Left renal pelvis (tissue), 4 donors: Measurements from ENCODE around the gene LRRC47. TPM values are rescaled to one million over a fixed set of nuclear protein-coding genes. Genes with fewer than 3 reads are reported as not detected.
"Not testable (repeated sequence)": the region's sequence is repeated elsewhere in the genome, so short reads cannot be mapped to it uniquely, and the experiment has no call there.

Experiments used
- DNase-seq, 4 donors: peaks; one replicate each; pipeline ENCODE4 v3.0.0-alpha.2; 2013; ENCODE audit warnings: low read depth in 4 of 4, low spot score in 3 of 4
- polyA plus RNA-seq, 4 donors: library from polyadenylated mRNA; unstranded; fragments of 120-200 nt; gene quantifications; one replicate each; pipeline ENCODE4 v1.2.1, GENCODE V29; 2013; ENCODE audit not compliant: insufficient read length in 4 of 4

The LRRC47 gene
- polyA plus RNA-seq, 4 donors: 53.6 to 77.5 (median 62.1) TPM

DNA sequence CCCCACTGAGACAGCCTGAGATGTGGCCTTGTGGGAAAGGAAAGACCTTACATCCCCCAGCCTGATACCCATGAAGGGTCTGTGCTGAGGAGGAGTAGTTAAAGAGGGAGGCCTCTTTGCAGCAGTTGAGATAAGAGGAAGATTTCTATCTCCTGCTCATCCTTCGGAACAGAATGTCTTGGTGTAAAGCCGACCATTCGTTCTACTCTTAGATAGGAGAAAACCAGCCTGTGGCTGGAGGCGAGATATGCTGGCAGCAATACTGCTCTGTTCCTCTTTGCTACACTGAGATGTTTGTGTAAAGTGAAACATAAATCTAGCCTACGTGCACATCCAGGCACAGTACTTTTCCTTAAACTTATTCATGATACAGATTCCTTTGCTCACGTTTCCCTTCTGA lies 45.6 kb downstream of the LRRC47 start:
- no peak for DNase-seq

DNA sequence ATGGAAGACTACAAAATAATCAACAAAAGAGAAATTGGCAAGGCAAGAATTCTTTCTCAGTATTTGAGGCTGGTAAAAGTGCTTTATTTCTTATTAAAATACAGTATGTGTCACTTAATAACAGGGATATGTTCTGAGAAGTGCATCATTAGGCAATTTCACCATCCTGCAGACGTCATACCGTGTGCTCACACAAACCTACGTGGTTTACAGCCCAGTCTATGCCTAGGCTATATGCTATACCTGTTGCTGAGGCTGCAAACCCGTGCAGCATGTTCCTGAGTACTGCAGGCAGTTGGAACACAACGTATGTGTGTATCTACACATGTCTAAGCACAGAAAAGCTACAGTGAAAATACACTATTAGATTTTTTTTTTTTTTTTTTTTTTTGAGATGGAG lies 46.8 kb downstream of the LRRC47 start:
- DNase-seq: no peak

DNA sequence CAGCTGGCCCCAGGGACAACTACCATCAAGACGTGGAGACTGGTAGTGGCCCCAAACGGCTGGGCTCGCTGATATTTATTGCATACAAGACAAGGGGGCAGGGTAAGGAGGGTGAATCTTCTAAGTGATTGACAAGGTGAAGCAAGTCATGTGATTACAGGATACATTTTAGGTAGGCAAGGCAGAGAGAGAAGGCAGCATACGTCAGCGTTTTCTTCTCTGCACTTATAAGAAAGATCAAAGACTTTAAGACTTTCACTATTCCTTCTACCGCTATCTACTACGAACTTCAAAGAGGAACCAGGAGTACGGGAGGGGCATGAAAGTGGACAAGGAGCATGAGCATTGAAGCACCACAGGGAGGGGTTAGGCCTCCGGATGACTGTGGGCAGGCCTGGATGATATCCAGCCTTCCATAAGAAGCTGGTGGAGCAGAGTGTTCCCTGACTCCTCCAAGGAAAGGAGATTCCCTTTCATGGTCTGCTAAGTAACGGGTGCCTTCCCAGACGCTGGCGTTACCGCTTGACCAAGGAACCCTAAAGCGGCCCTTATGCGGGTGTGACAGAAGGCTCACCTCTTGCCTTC lies 47.9 kb downstream of the LRRC47 start:
- not testable (repeated sequence) for DNase-seq

DNA sequence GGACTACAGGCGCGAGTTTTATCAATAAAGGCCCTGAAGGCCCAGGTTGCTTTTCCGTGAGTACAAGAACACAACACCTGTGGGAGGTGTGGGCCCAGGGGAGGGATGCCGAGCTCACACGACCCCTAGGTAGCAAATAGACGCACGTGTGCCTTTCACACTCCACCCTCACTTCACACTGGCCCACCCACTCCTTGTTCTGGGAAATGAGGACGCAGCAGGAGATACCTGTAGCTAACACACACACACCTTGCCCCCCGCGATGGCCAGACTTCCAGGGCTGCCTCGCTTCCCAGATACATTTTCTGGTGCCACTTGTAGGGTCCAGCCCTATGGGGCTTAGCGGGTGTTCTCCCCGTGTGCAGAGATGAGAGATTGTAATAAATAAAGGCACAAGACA lies 48.4 kb downstream of the LRRC47 start:
- no peak for DNase-seq

GRCh38 chr1:3747522-3747848 lies 48.8 kb downstream of the LRRC47 start:
- no peak for DNase-seq

DNA sequence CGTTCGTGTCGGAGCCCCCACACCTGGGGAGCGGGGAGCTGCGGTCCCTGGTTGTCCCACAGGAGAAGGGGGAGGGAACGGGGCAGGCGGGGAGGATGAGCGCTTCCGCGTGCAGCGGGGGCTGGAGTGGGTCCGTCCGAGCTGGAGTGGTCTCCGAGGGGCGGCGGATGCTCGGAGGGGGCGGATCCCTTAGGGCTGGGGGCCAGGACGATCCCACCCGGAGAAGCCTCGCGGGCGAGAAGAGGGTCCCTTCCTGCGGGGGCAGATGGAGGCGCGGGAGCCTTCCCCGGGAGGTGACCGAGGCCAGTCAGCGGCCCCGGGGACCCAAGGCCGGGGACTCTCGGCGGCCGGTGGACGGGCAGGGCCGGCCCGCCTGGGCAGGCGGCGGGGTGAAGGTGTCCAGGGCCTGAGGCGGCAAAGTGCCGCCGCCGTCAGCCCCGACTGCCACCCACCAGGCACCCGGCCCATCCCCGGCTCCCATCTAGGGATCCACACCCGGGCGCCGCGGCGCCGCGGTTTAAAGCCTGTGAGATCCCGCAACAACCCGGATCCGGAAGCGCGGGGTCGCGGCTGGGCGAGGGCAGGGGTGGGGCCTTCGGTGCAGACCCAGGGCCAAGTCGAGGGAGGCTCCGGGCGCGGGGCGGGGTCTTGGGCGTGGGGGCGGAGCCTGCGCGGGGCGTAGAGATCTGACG lies 49.3 kb downstream of the LRRC47 start:
- peak in 3 of 4 donors; percentile 52 to 63 (median 52) for DNase-seq

DNA sequence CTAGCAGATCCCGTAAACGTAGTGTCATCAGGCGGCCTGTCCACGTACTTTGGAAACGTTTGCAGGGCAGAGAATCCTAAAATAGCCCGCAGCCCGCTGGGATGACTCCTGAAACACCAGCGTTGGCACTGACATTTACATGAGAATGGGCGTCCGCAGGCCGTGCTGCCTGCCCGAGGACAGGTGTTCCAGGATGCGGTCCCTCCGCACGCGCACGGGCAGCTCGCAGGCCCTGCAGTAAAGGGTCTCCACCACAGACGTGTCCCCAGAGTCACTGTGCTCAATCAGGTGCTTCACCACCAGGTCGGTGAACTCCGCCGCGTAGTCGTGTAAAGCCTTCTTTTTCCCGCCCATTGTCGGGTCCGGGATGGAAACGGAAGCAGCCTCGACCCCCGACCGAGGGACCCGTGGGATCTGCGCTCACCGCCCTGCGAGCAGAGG lies 49.9 kb downstream of the LRRC47 start:
- DNase-seq: no peak

DNA sequence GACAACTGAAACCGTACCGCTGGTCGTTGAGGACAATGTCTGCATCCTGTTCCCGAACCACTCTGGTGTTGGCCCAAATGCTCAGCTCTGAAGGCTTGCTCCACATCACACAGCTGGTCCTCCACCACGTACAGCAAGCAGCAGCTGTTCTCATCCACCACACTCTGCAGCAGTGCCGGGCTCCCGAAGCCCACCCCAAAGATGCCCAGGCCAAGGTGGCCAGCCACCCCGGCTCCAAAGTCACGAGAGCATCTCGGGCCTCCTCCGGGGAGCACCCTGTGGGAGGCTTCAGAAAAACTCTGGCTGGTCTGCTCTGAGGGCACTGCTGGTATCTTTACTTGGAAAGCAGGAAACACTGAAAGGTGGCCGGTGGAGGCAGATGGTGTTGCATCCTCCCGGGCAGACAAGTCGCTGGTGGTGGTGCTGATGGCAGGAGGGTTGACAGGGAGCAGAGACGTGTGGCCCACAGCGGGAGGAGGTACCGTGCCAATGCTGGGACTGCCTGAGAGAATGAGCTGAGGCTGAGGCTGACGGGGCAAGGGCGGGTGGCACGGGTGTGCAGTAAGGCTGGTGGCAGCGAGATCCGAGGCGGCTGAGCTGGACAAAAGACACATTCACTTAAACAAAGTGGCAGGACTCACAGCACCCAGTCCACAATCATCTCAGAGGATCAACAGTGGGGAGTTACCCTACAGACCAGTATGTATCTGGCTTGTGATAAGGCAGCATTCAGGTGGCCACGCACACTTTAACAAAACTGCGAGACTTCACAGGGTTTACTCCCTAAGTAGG lies 50.5 kb downstream of the LRRC47 start:
- no peak for DNase-seq

- no peak for DNase-seq
Measured at GRCh38 chr1:3745071-3745470, 51.2 kb downstream of the LRRC47 start.

GRCh38 chr1:3744646-3745045 lies 51.7 kb downstream of the LRRC47 start:
- no peak for DNase-seq

DNA sequence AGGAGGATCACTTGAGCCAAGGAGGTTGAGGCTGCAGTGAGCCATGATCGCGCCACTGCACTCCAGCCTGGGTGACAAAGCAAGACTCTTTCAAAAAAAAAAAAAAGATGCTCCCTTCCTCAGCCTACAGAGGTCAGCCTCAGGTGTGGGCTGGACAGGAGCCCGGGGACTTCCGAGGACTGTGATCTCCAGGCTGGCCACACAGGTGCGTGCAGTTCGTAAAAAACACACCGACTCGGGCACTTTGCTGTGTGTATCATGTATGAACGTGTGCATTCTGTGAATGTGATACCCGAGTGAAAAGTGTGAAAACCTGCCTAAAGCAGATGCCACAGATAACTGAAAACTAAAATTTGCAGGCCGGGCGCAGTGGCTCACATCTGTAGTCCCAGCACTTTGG lies 52.5 kb downstream of the LRRC47 start:
- no peak for DNase-seq

DNA sequence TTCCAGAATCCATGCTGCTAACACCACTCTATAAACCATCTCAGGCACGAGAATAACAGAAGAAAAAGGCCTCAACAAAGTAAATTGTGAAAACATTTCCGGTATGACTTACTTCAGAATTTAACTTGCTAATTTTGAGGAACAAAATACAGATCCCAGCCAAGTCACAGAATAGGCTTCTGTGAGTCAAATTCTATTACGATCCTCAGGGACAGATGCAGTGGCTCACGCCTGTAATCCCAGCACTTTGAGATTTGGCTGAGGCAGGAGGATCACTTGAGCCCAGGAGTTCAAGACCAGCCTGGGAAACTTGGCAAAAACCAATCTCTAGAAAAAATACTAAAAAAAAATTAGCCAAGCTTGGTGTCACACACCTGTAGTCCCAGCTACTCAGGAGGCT lies 52.9 kb downstream of the LRRC47 start:
- DNase-seq: no peak

DNA sequence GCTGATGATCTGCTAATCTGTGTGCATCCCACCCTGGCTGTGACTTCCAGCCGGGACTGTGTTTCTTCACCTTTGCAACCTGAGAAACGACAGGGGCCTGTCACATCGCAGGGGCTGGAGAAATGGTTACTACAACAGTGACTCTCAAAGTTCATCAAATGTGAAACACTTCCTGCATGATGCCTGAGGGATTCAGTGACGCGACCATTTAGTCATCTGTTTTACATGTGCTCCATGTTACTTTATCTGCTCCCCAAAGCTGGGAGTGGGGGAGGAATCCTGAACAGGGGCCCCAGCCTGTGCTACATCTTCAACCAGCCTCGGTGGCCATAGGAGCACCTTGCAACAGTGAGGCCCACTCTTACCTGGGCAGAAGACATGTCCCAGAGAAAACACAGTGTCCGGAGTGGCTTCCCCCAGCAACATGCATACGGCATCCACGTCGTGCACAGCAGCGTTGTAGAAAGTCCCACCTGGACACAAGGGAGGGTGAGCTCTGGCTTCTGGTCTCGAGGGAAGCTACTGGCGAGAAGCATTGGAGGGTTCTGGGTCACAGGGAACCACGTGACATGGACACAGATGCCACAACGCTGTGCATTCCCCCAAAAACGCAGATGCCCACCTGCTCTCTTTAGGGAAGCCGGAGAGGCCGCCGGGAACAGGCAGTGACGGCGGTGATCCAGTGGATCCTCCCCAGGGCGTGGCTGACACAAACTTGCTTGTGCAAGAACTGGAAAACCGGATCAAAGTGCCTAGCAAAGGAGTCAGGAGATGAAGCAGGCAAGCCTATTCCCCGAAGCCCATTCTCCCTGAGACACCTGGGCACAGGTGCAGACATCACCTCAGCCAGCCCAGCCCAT lies 53.6 kb downstream of the LRRC47 start:
- no peak for DNase-seq

GRCh38 chr1:3741566-3742438 lies 54.5 kb downstream of the LRRC47 start:
- DNase-seq: no peak

DNA sequence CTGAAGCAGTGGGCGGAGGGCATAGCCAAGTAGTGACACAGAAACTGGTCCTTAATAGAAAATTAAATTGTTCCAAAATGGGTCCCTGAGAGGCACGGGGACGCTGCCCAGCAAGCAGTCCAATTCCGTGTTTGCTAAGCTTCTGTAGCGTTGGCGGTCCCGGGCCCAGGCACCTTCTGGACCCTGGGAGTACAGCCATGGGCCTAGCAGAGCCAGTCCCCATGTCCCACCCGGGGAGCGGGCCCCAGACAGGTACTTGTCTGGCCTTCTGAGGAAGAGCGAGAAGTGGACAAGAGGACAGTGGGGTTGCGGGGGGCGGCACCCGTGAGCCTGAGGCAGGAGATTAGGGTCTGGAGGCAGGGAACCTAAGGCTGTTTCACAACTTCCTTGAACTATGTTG lies 55.5 kb downstream of the LRRC47 start:
- no peak for DNase-seq

- no peak for DNase-seq
Measured at GRCh38 chr1:3740042-3740441, 56.3 kb downstream of the LRRC47 start.

DNA sequence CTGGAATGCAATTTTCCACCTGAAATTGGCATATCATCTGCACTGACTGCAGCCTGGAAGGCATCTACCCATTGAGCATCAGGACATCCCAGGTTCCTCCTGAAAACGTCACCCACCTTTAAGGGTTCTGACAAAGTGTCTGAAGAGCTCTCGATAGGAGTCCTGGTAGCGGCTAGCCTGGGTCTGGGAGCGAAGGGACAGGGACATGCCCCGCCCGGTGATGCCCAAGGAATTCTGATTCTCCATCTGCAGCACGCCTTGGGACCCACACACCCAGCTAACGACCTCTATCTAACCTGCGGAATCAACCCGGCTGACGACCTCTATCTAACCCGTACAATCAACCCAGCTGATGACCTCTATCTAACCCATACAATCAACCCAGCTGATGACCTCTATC lies 57.4 kb downstream of the LRRC47 start:
- DNase-seq: no peak

DNA sequence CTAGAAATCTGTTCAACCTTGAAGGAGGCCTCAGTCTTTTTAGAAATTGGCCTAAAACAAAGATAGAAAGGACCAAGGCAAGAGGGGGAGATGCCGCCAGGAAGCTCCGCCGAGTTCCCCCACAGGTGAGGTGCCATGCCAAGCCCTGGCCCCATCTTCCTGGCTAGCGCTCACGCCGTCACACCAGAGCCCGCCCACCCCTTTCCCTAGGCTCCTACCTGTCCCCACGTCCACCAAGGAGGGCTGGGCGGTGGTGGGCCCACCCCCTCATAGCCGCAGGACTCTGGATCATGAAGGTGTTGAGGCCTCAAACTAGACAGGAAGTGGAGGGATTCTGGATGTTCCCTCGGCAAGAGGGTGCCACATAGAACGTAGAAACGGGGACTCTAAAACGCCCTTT lies 59.6 kb downstream of the LRRC47 start:
- no peak for DNase-seq

DNA sequence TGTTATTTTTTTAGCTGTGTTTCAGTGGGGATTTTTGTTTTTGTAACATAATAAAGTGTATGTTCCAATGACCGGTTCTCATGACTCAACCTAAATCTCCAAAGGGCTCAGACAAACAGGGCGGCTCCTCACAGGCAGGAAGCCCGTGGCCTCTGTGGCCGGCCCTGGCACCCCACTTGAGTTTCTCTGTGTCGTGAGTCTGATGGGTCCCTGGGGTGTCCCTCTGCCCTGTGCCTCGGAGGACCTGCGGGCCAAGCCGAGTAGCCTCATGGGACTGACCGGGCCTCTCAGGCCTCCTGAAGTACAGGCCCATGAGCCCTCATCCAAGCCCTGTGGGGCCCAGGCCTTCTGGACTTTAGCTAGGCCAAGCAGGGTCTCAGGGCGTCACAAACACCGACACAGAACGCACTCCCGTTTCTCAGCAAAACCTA lies 60.2 kb downstream of the LRRC47 start:
- DNase-seq: no peak

GRCh38 chr1:3735688-3736087 lies 60.6 kb downstream of the LRRC47 start:
- DNase-seq: no peak
